Stimulated activated CD4-positive, alpha-beta T cell treated with anti-CD3 and anti-CD28 coated beads, Interleukin-1b, Interleukin-23, amount 100 ng/mL, for 1 hour (primary cell): ENCODE results near the gene SNAI3.

ENCODE experiments used
- DNase-seq, 2 donors: peaks; one replicate each; pipeline ENCODE4 v3.0.0-alpha.2; 2020; ENCODE audit warnings: low read depth in 2 of 2

Gene SNAI3

GRCh38 chr16:88686439-88687253 lies at the start of gene SNAI3:
Gene SNAI3, minus strand, starts transcription at chr16:88686507. Its CDS starts 101 bp downstream, at chr16:88686406.
- DNase-seq, result peak; percentile 46 to 79

GRCh38 chr16:88736088-88736487 lies 49.8 kb upstream of the SNAI3 start:
- DNase-seq, result no peak

- DNase-seq, result no peak
These were observed 49.3 kb upstream of the SNAI3 start for GRCh38 chr16:88735616-88736015.

- no peak for DNase-seq
These were observed 48.8 kb upstream of the SNAI3 start for GRCh38 chr16:88735121-88735520.

- no peak for DNase-seq
These were observed 48.0 kb upstream of the SNAI3 start for GRCh38 chr16:88734361-88734728.

- no peak for DNase-seq
These were observed 47.5 kb upstream of the SNAI3 start for GRCh38 chr16:88733630-88734360.

GRCh38 chr16:88732961-88733294 lies 46.6 kb upstream of the SNAI3 start:
- no peak for DNase-seq

GRCh38 chr16:88732172-88732960 lies 46.1 kb upstream of the SNAI3 start:
- DNase-seq, result no peak

GRCh38 chr16:88731699-88732098 lies 45.4 kb upstream of the SNAI3 start:
- no peak for DNase-seq

GRCh38 chr16:88730632-88731607 lies 44.6 kb upstream of the SNAI3 start:
- DNase-seq, result no peak

- no peak for DNase-seq
These were observed 41.6 kb upstream of the SNAI3 start for GRCh38 chr16:88727871-88728270.

- no peak for DNase-seq
These were observed 40.7 kb upstream of the SNAI3 start for GRCh38 chr16:88726981-88727380.

GRCh38 chr16:88726408-88726749 lies 40.1 kb upstream of the SNAI3 start:
- DNase-seq, result no peak

- no peak for DNase-seq
These were observed 39.5 kb upstream of the SNAI3 start for GRCh38 chr16:88725609-88726407.

- no peak for DNase-seq
These were observed 38.7 kb upstream of the SNAI3 start for GRCh38 chr16:88724855-88725555.

GRCh38 chr16:88723911-88724310 lies 37.6 kb upstream of the SNAI3 start:
- DNase-seq, result no peak

GRCh38 chr16:88723507-88723887 lies 37.2 kb upstream of the SNAI3 start:
- no peak for DNase-seq

- no peak for DNase-seq
These were observed 36.6 kb upstream of the SNAI3 start for GRCh38 chr16:88722784-88723506.
